H1 (cell line): ENCODE results near the gene PHAX. TPM values are rescaled to one million over a fixed set of nuclear protein-coding genes. Genes with fewer than 3 reads are reported as not detected.

ENCODE experiments used
- CTCF ChIA-PET: fragments of 300-600 bp; sonication (Branson Sonifier 250); formaldehyde crosslinking; loops from one replicate; lab custom pipeline; 2021; ENCODE audit not compliant: partially characterized antibody; lab: Charles Lee
- POLR2A ChIA-PET: fragments of 300-600 bp; sonication (Branson Sonifier 250); formaldehyde crosslinking; loops from one replicate; lab custom pipeline; 2021; ENCODE audit warnings: inconsistent platforms; ENCODE audit not compliant: partially characterized antibody; lab: Charles Lee
- DNase-seq, 2 experiments: peaks; one replicate each; pipeline versions ENCODE4 v3.0.0 to v3.0.0-alpha.2; 2010 to 2022; ENCODE audit warnings: low spot score in 2 of 2, low read depth in 1 of 2, mixed read lengths in 1 of 2
- FAIRE-seq: peaks from 2 replicates; lab custom pipeline; 2011; peaks lifted over from hg19 to GRCh38; lab: Jason Lieb, UNC
- H2AFZ ChIP-seq: 2 replicates; pipeline ENCODE4 v1.8.1; 2012; ENCODE audit warnings: low read length, inconsistent platforms
- H2AK5ac ChIP-seq: 2 replicates; pipeline ENCODE4 v1.6.1; 2013; ENCODE audit warnings: low read depth, low read length
- H2BK120ac ChIP-seq: replicated peaks from 2 replicates; pipeline ENCODE3; 2013; ENCODE audit warnings: low read depth, low read length, inconsistent platforms
- H2BK12ac ChIP-seq: 2 replicates; pipeline ENCODE4 v1.6.1; 2013; ENCODE audit warnings: low read depth, low read length
- H2BK15ac ChIP-seq: 2 replicates; pipeline ENCODE4 v1.6.1; 2013; ENCODE audit warnings: low read length
- H2BK20ac ChIP-seq: 2 replicates; pipeline ENCODE4 v1.6.1; 2013; ENCODE audit warnings: low read length
- H2BK5ac ChIP-seq: 2 replicates; pipeline ENCODE4 v1.6.1; 2013; ENCODE audit warnings: low read depth, low read length
- H3K14ac ChIP-seq: 2 replicates; pipeline ENCODE4 v1.6.1; 2013; ENCODE audit warnings: inconsistent platforms; ENCODE audit not compliant: insufficient read length
- H3K18ac ChIP-seq: 2 replicates; pipeline ENCODE4 v1.6.1; 2013; ENCODE audit warnings: low read length; ENCODE audit errors: extremely low read depth
- H3K23ac ChIP-seq: 2 replicates; pipeline ENCODE4 v1.6.1; 2013; ENCODE audit warnings: inconsistent platforms; ENCODE audit not compliant: insufficient read length
- H3K23me2 ChIP-seq: 2 replicates; pipeline ENCODE4 v1.6.1; 2013; ENCODE audit warnings: low read depth, low read length
- H3K27ac ChIP-seq: 2 replicates; pipeline ENCODE4 v1.6.1; 2011; ENCODE audit warnings: low read depth, low read length, inconsistent platforms
- H3K27me3 ChIP-seq, 4 experiments: replicated peaks in 1 of 4; 1 replicate in 1 of 4; 2 replicates in 3 of 4; pipeline versions ENCODE4 v1.6.1 to v1.8.1; 2011 to 2013; ENCODE audit warnings: low read length in 3 of 4, mild to moderate bottlenecking in 3 of 4, inconsistent platforms in 2 of 4, mixed read lengths in 2 of 4, moderate library complexity in 1 of 4; ENCODE audit not compliant: control insufficient read depth in 3 of 4, insufficient read depth in 3 of 4; ENCODE audit errors: extremely low read depth in 1 of 4
- H3K36me3 ChIP-seq, 4 experiments: 2 replicates each; pipeline versions ENCODE4 v1.6.1 to v1.8.1; 2011 to 2013; ENCODE audit warnings: mild to moderate bottlenecking in 4 of 4, low read length in 3 of 4, moderate library complexity in 2 of 4, control low read depth in 1 of 4, inconsistent platforms in 1 of 4; ENCODE audit not compliant: insufficient read depth in 4 of 4, control insufficient read depth in 2 of 4
- H3K4ac ChIP-seq: replicated peaks from 2 replicates; pipeline ENCODE3; 2013; ENCODE audit warnings: low read length, low read depth, mixed read lengths, inconsistent platforms; ENCODE audit not compliant: insufficient read length
- H3K4me1 ChIP-seq, 4 experiments: replicated peaks in 1 of 4; 1 replicate in 1 of 4; 2 replicates in 3 of 4; pipeline versions ENCODE4 v1.6.1 to v1.8.1; 2011 to 2013; ENCODE audit warnings: low read length in 3 of 4, inconsistent platforms in 2 of 4, mixed read lengths in 1 of 4; ENCODE audit not compliant: insufficient read depth in 4 of 4, control insufficient read depth in 3 of 4
- H3K4me2 ChIP-seq, 2 experiments: 2 replicates each; pipeline versions ENCODE4 v1.6.1 to v1.8.1; 2011 to 2013; ENCODE audit warnings: low read depth in 2 of 2, low read length in 2 of 2, control low read depth in 1 of 2, inconsistent platforms in 1 of 2, mild to moderate bottlenecking in 1 of 2; ENCODE audit not compliant: insufficient read depth in 1 of 2
- H3K4me3 ChIP-seq, 4 experiments: fragments of 200-600, 300-600 bp in 1 of 4; sonication (generic), shearing (Covaris generic), sonication (Bioruptor Twin) in 1 of 4; 2 replicates each; pipeline versions ENCODE4 v1.5.1 to v1.8.1; 2011 to 2016; ENCODE audit warnings: low read length in 4 of 4, low read depth in 3 of 4, control low read depth in 2 of 4, inconsistent platforms in 2 of 4, mild to moderate bottlenecking in 2 of 4, mixed read lengths in 1 of 4, moderate library complexity in 1 of 4; ENCODE audit not compliant: insufficient read depth in 2 of 4; ENCODE audit errors: extremely low read depth in 1 of 4
- H3K56ac ChIP-seq: replicated peaks from 2 replicates; pipeline ENCODE3; 2013; ENCODE audit warnings: low read depth, mild to moderate bottlenecking, mixed read lengths, low read length, inconsistent platforms; ENCODE audit not compliant: insufficient read length
- H3K79me1 ChIP-seq: 2 replicates; pipeline ENCODE4 v1.6.1; 2013; ENCODE audit warnings: low read depth, low read length, control low read depth
- H3K79me2 ChIP-seq, 2 experiments: 2 replicates each; pipeline versions ENCODE4 v1.6.1 to v1.8.1; 2012 to 2013; ENCODE audit warnings: low read length in 2 of 2, mild to moderate bottlenecking in 2 of 2, inconsistent platforms in 1 of 2; ENCODE audit not compliant: insufficient read depth in 2 of 2, control insufficient read depth in 1 of 2
- H3K9ac ChIP-seq, 4 experiments: replicated peaks in 1 of 4; 1 replicate in 1 of 4; 2 replicates in 3 of 4; pipeline versions ENCODE4 v1.6.1 to v1.8.1; 2011 to 2013; ENCODE audit warnings: low read depth in 3 of 4, low read length in 3 of 4, control low read depth in 2 of 4, mild to moderate bottlenecking in 2 of 4, moderate library complexity in 2 of 4, inconsistent platforms in 1 of 4; ENCODE audit errors: extremely low read depth in 1 of 4
- H3K9me3 ChIP-seq, 2 experiments: 2 replicates each; pipeline versions ENCODE4 v1.6.1 to v1.8.1; 2012 to 2013; ENCODE audit warnings: mild to moderate bottlenecking in 2 of 2, moderate library complexity in 2 of 2, control low read depth in 1 of 2, inconsistent platforms in 1 of 2, low read depth in 1 of 2, low read length in 1 of 2, mixed read lengths in 1 of 2; ENCODE audit not compliant: insufficient read depth in 2 of 2
- H4K20me1 ChIP-seq, 2 experiments: replicated peaks in 1 of 2; 2 replicates each; pipeline versions ENCODE3 to v1.8.1; 2011 to 2013; ENCODE audit warnings: inconsistent platforms in 2 of 2, low read length in 2 of 2, mild to moderate bottlenecking in 1 of 2; ENCODE audit not compliant: insufficient read depth in 2 of 2, control insufficient read depth in 1 of 2
- H4K5ac ChIP-seq: 2 replicates; pipeline ENCODE4 v1.6.1; 2013; ENCODE audit warnings: low read length, low read depth, mixed read lengths, inconsistent platforms; ENCODE audit not compliant: insufficient read length
- H4K8ac ChIP-seq: 2 replicates; pipeline ENCODE4 v1.8.0; 2013; ENCODE audit warnings: mild to moderate bottlenecking, moderate library complexity, low read length, inconsistent platforms; ENCODE audit not compliant: insufficient read depth; ENCODE audit errors: extremely low read depth
- H4K91ac ChIP-seq: replicated peaks from 2 replicates; pipeline ENCODE3; 2013; ENCODE audit warnings: low read length, mixed read lengths, inconsistent platforms; ENCODE audit not compliant: insufficient read length
- CHD1 ChIP-seq: IDR thresholded peaks from 2 replicates; pipeline ENCODE4 v1.6.1; 2012; ENCODE audit warnings: low read depth, low read length, improper control_type of control experiment
- EGR1 ChIP-seq: IDR thresholded peaks from 2 replicates; pipeline ENCODE4 v1.6.1; 2011; ENCODE audit warnings: low read depth, low read length, borderline replicate concordance
- JUN ChIP-seq: IDR thresholded peaks from 2 replicates; pipeline ENCODE4 v1.6.1; 2011; ENCODE audit warnings: low read depth, mild to moderate bottlenecking, improper control_type of control experiment, low read length
- WGBS, 2 experiments: shearing (Covaris generic) in 1 of 2; methylation state at CpG; one replicate each; pipeline versions ENCODE4 v1.1.6 to v1.1.7; 2013 to 2015; ENCODE audit warnings: low lambda C conversion rate in 2 of 2, mixed read lengths in 2 of 2, inconsistent platforms in 1 of 2, low coverage in 1 of 2, missing lambda C conversion rate in 1 of 2; ENCODE audit not compliant: insufficient replicate concordance in 2 of 2, insufficient coverage in 1 of 2, insufficient read length in 1 of 2; ENCODE audit errors: extremely low coverage in 1 of 2, missing lambda C conversion rate in 1 of 2; 5-methylcytosine and 5-hydroxymethylcytosine counted together
- polyA plus RNA-seq, 7 experiments: library from polyadenylated mRNA; depleted of rRNA in 3 of 7; stranded (reverse) in 5 of 7; unstranded in 2 of 7; fragments of >200 nt in 5 of 7; fragments of 200-250 nt in 2 of 7; gene quantifications; 1 replicate in 5 of 7; 2 replicates in 1 of 7; 4 replicates in 1 of 7; pipeline versions ENCODE4 v1.2.1 to v1.2.3, GENCODE V29; 2011 to 2013; ENCODE audit warnings: missing spikeins in 2 of 7, mixed read lengths in 2 of 7
- total RNA-seq: library from RNA; stranded (reverse); fragmentation: NEBNext Ultra II Directional; extraction: Animal tissue kit (Norgen Biotek cat#: 25700); gene quantifications from 2 replicates; pipeline ENCODE4 v1.2.1, GENCODE V29; 2021
- TF ChIP-seq, protein P1 (sequence below): IDR thresholded peaks from 2 replicates; pipeline ENCODE4 v1.6.1; 2012; ENCODE audit warnings: low read length, inconsistent platforms

PHAX gene
- total and polyA plus RNA-seq, 2 of the 8 experiments (the other 6 are each of a cell fraction or from before 2014, with no cell fraction given) = 32.1 to 59.5 TPM

DNA sequence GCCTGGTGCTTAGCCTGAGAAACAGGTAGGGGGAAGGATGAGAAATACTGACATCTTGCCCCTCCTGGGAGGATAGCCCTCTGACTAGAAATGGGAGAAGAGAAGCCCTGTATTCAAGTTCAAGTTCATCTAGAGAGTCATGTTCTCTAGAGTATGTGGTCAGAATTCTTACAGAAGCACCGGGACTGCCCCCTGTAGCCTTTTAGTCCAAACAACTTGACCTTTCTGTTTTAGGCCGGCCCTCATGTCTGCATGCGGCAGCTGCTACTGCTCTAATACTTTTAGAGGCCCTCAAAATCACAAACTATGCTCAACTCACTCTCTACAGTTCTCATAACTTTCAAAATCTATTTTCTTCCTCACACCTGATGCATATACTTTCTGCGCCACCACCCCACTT is 47.7 kb downstream of the PHAX start:
- Histone ChIP-seq H3K4me3 (no peak overlapping the region), H3K23ac (no peak overlapping the region), H2AK5ac (no peak overlapping the region), H3K56ac (no peak overlapping the region), H3K36me3 (0 out of 8 replicates have a peak, but pooled peaks cover 0 to 2% (median 0%) of the 10 kb centered on the region in 4 experiments), H3K23me2 (no peaks in the 10 kb centered on the region), H3K27me3 (no peaks in the 10 kb centered on the region), H3K27ac (no peak overlapping the region), H2BK12ac (no peak overlapping the region), H4K8ac (no peak overlapping the region), H3K14ac (no peak overlapping the region), H3K18ac (no peak overlapping the region), H2AFZ (no peak overlapping the region), H4K91ac (no peak overlapping the region), H2BK5ac (no peak overlapping the region), H4K20me1 (no peaks in the 10 kb centered on the region), H4K5ac (no peak overlapping the region), H3K4me2 (no peak overlapping the region), H2BK120ac (no peak overlapping the region), H3K79me2 (no peaks in the 10 kb centered on the region), H3K9me3 (peaks cover 3 to 6% of the 10 kb centered on the region in 2 experiments; a peak in 2 of 4 replicates), H3K4me1 (no peaks in the 10 kb centered on the region), H3K79me1 (no peaks in the 10 kb centered on the region), H2BK20ac (no peak overlapping the region), H2BK15ac (no peak overlapping the region), H3K4ac (no peak overlapping the region), H3K9ac (no peak overlapping the region)
- FAIRE-seq = no peak
- POLR2A ChIA-PET = no interaction called here
- no peak for DNase-seq
- 93% methylated on average over 4 of the region's 4 CpGs; no CpG with 5 or more reads in 1 of the 2 experiments for whole genome bisulfite sequencing, 2 experiments
- CTCF ChIA-PET = interaction anchor here (0.7 to 1.3 kb wide), 2 partner anchors 14 to 27 kb away, joined by 3 read pairs; no protein-coding TSS in a partner anchor
- TF ChIP-seq EGR1 = no peak
- no peak for TF ChIP-seq JUN
- TF ChIP-seq, protein P1, sequence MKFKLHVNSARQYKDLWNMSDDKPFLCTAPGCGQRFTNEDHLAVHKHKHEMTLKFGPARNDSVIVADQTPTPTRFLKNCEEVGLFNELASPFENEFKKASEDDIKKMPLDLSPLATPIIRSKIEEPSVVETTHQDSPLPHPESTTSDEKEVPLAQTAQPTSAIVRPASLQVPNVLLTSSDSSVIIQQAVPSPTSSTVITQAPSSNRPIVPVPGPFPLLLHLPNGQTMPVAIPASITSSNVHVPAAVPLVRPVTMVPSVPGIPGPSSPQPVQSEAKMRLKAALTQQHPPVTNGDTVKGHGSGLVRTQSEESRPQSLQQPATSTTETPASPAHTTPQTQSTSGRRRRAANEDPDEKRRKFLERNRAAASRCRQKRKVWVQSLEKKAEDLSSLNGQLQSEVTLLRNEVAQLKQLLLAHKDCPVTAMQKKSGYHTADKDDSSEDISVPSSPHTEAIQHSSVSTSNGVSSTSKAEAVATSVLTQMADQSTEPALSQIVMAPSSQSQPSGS = no peak
- no peak for TF ChIP-seq CHD1
